Measurements from ENCODE around the gene CTU1. TPM values are rescaled to one million over a fixed set of nuclear protein-coding genes. Genes with fewer than 3 reads are reported as not detected.

The CTU1 gene
- total RNA-seq, 3 donors from 2014 or later = 4.3 to 8.1 (median 4.8) TPM

DNA sequence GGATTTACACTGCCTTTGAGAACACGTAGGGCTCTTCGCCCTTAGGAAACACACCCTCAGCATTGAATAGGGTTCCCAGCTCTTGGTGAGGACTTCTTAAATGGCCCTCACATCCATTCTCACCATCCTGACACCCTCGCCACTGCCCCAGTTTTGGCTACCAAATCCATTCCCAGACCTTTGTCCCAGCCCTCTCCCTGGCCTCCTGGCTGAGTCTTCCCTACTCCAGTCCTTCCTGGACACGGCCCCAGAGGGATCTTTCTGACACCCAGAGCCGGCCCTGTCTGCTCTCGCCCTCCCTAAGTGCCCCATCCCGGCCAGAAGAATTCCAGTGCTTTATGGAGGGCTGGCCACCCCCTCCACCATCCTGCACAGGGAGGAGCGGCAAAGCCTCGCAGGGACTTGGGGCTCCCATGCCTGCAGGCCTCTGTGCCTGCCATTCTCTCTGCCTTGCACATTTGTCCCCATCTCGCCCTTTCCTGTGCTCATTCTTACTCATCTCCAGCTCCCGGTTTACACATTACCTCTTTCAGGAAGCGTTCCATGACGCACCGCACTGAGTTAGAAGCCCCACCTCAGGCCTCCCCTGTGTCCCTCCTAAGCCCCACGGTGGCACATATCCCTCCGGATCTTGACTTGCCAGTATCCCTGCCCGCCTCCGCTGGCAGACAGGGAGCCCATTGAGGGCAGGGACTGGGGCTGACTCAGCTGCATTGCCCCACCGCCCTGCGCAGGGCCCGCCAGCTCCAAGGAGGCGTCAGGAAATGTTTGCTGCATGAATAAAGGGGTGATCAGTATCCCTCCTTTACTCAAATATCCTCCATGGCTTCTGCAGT is 14.5 kb downstream of the CTU1 start:
- Histone ChIP-seq H3K4me1 (ENCODE audit: low read depth) (peaks cover 2% of the 10 kb centered on the region), H3K4me3 (no peak overlapping the region), H3K9me3 (no peaks in the 10 kb centered on the region), H3K36me3 (ENCODE audit: low read depth) (no peaks in the 10 kb centered on the region)
- intact Hi-C loops (cut with DNase I, micrococcal nuclease) = no loop called here
- DNase-seq (no peak), ATAC-seq (no peak)
- TF ChIP-seq, protein P1, sequence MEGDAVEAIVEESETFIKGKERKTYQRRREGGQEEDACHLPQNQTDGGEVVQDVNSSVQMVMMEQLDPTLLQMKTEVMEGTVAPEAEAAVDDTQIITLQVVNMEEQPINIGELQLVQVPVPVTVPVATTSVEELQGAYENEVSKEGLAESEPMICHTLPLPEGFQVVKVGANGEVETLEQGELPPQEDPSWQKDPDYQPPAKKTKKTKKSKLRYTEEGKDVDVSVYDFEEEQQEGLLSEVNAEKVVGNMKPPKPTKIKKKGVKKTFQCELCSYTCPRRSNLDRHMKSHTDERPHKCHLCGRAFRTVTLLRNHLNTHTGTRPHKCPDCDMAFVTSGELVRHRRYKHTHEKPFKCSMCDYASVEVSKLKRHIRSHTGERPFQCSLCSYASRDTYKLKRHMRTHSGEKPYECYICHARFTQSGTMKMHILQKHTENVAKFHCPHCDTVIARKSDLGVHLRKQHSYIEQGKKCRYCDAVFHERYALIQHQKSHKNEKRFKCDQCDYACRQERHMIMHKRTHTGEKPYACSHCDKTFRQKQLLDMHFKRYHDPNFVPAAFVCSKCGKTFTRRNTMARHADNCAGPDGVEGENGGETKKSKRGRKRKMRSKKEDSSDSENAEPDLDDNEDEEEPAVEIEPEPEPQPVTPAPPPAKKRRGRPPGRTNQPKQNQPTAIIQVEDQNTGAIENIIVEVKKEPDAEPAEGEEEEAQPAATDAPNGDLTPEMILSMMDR (IDR thresholded peaks at IDR 0.05) = no peak

DNA sequence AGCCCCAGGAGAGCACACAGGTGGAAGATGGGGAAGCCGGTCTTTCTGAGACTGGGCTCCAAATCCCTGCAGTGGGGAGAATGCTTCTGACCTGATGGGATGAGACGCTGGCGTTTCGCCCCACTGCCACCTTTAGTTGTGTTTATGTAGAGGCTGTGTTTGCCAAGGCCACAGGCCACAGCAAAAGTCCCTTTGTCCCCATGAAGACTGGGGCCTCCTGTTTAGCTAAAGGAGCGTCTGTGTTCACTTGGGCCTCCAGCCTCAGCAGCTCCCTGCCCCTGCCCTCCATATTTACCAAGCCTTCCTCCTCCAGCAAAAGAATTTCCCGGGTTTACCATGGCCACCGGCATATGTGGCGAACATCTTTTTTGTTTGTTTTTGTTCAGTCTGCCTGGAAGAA is 15.1 kb downstream of the CTU1 start:
- H3K9me3 ChIP-seq = no peaks in the 10 kb centered on the region
- intact Hi-C loops (cut with DNase I, micrococcal nuclease) = no loop called here
- TF ChIP-seq, protein P1 (IDR thresholded peaks at IDR 0.05) = no peak
- H3K4me3 ChIP-seq = no peak overlapping the region
- no peaks in the 10 kb centered on the region for H3K36me3 ChIP-seq (ENCODE audit: low read depth)
- DNase-seq (no peak), ATAC-seq (no peak)
- peaks cover 2% of the 10 kb centered on the region for H3K4me1 ChIP-seq (ENCODE audit: low read depth)

DNA sequence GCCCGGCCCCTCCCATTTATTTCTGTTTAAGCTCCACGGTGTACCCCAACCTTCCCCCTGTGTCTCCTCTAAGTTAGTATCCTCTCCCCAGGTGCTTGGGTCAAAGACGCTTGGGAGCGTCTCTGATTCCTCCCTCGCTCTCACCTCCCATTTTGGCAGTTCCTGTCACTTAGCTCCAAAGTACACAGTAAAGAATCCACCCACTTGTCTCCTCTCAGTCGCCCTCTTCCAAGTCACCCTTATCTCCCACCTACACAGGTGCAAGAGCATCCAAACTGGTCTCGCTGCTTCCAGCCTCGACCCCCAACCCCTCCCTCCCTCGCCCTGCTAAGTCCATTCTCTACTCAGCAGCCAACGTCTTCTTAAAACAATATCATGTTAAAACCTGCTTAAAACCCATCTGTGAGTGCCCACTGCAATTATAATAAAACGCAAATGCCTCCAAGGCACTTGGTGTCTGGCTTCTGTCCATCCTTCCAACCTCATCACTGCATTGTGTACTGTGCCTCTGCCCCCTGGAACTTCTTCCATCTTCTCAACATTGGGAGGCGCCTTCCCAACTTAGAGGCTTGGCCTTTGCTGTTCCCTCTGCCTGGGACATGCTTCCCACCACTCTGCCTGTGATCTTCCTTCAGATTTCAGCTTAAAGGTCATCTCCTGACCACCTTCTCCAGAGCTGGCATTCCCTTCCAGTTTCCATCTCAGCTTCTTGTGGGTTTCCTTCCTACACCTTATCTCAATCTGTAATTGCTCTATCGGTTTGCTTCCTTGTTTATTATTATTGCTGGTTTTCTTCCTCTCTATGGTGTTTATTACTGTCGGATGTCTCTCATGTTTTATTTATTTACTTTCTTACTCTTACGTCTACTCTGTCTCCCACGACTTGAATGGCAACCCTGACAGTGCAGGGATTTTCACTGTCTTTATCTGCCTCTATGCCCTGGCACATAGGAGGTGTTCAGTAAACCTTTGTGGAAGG is 16.0 kb downstream of the CTU1 start:
- no peaks in the 10 kb centered on the region for H3K9me3 ChIP-seq
- H3K4me3 ChIP-seq = no peak overlapping the region
- intact Hi-C loops (cut with DNase I, micrococcal nuclease) = no loop called here
- DNase-seq (no peak), ATAC-seq (peak; percentile 31)
- peaks cover 2% of the 10 kb centered on the region for H3K4me1 ChIP-seq (ENCODE audit: low read depth)
- TF ChIP-seq, protein P1 (IDR thresholded peaks at IDR 0.05) = no peak
- no peaks in the 10 kb centered on the region for H3K36me3 ChIP-seq (ENCODE audit: low read depth)

DNA sequence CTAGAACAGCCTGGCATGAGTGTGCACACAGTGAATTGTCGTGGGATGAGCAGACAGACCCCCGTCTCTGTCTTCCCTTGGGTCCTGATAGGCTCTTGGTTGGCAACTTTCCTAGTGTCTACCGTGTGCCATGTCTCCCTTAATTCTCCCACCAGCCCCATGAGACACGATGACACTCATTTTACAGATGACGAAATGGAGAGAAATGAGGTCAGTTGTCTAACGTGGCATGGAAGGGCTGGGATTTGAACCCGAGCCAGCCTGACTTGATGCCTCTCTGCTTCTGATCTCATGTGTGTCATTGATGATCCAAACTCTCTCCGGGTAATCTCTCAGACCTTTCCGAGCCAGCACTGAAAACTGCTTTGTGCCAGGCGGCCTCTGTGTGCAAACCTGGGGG is 17.1 kb downstream of the CTU1 start:
- no peaks in the 10 kb centered on the region for H3K36me3 ChIP-seq (ENCODE audit: low read depth)
- ATAC-seq (no peak), DNase-seq (no peak)
- no peaks in the 10 kb centered on the region for H3K9me3 ChIP-seq
- TF ChIP-seq, protein P1 (IDR thresholded peaks at IDR 0.05) = no peak
- no peak overlapping the region for H3K4me3 ChIP-seq
- H3K4me1 ChIP-seq (ENCODE audit: low read depth) = peaks cover 2% of the 10 kb centered on the region
- intact Hi-C loops (cut with DNase I, micrococcal nuclease) = no loop called here

DNA sequence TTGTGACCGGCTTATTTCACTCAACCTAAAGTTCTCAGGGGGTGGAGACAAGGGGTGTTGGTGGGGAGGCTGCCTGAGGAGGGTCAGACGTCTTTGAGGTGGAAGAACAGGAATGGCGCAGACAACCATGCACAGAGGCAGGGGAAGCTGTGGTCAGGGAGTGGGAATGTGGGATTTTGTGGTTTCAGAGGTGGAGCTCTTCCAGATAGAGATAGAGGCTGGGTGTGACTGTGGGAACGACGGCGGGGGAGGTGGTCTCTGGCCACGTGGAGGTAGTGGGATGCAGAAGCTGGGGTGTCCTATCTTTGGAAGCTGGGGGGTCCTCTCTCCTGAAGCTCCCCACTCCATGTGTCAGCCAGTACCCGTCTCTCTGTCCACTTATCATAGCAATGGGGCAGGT is 17.7 kb downstream of the CTU1 start:
- ATAC-seq = no peak
- Histone ChIP-seq H3K9me3 (no peaks in the 10 kb centered on the region), H3K4me1 (ENCODE audit: low read depth) (peaks cover 2% of the 10 kb centered on the region), H3K4me3 (no peak overlapping the region), H3K36me3 (ENCODE audit: low read depth) (no peaks in the 10 kb centered on the region)
- TF ChIP-seq, protein P1 (IDR thresholded peaks at IDR 0.05) = no peak
- intact Hi-C loops (cut with DNase I, micrococcal nuclease) = no loop called here
- no peak for DNase-seq
